ENCODE data around the gene KANSL1.
A peak's percentile ranks its signal among the peaks of the same experiment; 100 is the strongest.
"Not testable (repeated sequence)": the region's sequence is repeated elsewhere in the genome, so short reads cannot be mapped to it uniquely, and the experiment has no call there.

Gene KANSL1

GRCh38 chr17:46033392-46033791, 159.8 kb downstream of the KANSL1 start:
- DNase-seq, result no peak

DNA sequence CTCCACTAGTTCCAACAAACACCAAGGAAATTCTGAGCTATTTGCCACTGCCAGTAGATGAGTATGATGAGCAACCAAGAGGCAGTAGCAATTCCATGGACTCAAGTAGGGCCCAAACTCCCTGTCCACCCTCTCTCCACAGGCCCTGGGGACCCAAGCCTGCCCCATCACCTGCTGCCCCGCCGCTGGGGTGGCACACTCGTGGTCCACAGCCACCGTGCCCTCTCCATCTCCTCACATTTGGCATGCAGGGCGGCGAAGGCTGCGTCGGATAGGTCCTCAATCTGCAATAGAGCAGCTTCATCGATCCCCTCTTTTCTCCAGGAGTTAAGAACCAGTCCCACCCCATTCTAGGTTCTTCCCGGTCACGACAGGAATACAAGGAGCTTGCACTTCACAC, 160.3 kb downstream of the KANSL1 start:
- no peak for DNase-seq

DNA sequence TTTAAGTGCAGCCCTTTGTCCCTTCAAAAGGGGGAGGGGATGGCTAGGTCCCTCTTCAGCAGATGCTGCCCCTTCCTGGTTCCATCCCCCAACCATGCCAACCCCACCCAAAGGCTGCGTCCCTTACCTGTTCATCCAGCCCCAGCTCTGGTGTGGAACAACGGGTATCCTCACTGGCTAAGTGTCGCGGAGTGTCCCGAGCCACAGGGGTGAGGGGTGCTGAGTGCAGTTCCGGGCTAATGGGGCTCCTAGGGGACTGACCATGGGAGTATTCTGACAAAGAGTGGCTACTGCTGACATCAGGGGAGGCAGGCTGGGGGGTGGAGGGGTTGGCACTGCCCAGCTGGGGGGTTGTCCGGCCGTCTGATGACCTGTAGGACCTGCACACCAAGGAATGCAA, 161.3 kb downstream of the KANSL1 start:
- DNase-seq, result no peak

DNA sequence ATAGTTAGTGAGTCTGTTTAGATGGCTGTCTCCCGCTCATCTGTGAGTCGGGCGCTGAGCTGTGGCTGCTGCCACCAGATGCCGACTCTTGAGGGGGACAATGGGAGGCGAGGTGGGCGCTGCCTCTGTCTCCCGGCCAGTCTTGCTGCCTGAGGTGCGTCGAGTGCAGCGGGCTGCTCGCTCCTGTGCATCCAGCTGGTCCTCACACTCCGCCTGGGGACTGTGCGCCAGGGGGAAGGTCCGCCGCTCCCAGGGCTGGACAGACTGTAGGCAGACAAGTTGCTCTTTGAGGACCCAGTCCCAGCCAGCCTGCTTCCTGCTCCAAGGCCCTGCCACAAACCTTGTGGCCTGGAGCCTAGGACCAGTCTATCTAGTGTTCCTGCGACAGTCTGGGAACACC, 161.8 kb downstream of the KANSL1 start:
- DNase-seq, result no peak

GRCh38 chr17:46030752-46031151, 162.5 kb downstream of the KANSL1 start:
- no peak for DNase-seq

GRCh38 chr17:46029627-46030026, 163.6 kb downstream of the KANSL1 start:
- no peak for DNase-seq

DNA sequence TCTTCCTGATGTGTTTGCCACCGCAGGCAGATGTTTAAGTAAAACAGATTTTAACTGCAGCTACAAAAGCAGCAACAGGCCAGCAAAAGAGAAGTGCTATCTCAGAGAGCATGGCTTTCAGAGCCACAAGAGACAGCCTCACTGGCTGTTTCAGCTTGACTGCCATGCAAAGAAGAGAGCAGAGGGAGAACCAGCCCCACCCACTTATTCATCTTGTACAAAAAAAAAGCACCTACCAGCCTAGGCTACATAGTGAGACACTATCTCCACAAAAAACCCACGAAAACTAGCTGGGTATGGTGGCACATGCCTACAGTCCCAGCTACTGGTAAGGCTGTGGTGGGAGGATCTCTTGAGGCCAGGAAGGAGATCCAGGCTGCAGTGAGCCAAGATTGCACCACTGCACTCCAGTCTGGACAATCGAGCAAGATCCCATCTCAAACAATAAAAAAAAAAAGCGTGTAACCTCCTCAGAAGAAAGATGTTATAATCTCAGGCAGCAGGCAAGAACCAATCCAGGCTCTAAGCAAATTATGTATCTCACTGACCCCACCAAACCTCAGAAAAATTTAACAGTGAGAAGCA, 164.2 kb downstream of the KANSL1 start:
- DNase-seq, result no peak

GRCh38 chr17:46028374-46028773, 164.9 kb downstream of the KANSL1 start:
- no peak for DNase-seq

DNA sequence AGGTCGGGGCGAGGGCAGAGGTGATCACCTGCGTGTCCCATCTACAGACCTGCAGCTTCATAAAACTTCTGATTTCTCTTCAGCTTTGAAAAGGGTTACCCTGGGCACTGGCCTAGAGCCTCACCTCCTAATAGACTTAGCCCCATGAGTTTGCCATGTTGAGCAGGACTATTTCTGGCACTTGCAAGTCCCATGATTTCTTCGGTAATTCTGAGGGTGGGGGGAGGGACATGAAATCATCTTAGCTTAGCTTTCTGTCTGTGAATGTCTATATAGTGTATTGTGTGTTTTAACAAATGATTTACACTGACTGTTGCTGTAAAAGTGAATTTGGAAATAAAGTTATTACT, 165.3 kb downstream of the KANSL1 start:
- no peak for DNase-seq

DNA sequence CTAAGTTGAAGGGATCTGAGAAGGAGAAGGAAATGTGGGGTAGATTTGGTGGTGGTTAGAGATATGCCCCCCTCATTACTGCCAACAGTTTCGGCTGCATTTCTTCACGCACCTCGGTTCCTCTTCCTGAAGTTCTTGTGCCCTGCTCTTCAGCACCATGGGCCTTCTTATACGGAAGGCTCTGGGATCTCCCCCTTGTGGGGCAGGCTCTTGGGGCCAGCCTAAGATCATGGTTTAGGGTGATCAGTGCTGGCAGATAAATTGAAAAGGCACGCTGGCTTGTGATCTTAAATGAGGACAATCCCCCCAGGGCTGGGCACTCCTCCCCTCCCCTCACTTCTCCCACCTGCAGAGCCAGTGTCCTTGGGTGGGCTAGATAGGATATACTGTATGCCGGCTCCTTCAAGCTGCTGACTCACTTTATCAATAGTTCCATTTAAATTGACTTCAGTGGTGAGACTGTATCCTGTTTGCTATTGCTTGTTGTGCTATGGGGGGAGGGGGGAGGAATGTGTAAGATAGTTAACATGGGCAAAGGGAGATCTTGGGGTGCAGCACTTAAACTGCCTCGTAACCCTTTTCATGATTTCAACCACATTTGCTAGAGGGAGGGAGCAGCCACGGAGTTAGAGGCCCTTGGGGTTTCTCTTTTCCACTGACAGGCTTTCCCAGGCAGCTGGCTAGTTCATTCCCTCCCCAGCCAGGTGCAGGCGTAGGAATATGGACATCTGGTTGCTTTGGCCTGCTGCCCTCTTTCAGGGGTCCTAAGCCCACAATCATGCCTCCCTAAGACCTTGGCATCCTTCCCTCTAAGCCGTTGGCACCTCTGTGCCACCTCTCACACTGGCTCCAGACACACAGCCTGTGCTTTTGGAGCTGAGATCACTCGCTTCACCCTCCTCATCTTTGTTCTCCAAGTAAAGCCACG, 165.9 kb downstream of the KANSL1 start:
- no peak for DNase-seq

DNA sequence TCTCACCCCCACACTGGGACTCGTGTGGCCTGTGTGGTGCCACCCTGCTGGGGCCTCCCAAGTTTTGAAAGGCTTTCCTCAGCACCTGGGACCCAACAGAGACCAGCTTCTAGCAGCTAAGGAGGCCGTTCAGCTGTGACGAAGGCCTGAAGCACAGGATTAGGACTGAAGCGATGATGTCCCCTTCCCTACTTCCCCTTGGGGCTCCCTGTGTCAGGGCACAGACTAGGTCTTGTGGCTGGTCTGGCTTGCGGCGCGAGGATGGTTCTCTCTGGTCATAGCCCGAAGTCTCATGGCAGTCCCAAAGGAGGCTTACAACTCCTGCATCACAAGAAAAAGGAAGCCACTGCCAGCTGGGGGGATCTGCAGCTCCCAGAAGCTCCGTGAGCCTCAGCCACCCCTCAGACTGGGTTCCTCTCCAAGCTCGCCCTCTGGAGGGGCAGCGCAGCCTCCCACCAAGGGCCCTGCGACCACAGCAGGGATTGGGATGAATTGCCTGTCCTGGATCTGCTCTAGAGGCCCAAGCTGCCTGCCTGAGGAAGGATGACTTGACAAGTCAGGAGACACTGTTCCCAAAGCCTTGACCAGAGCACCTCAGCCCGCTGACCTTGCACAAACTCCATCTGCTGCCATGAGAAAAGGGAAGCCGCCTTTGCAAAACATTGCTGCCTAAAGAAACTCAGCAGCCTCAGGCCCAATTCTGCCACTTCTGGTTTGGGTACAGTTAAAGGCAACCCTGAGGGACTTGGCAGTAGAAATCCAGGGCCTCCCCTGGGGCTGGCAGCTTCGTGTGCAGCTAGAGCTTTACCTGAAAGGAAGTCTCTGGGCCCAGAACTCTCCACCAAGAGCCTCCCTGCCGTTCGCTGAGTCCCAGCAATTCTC, 166.8 kb downstream of the KANSL1 start:
- no peak for DNase-seq

- no peak for DNase-seq
Measured at GRCh38 chr17:46025510-46026165, 167.6 kb downstream of the KANSL1 start.

DNA sequence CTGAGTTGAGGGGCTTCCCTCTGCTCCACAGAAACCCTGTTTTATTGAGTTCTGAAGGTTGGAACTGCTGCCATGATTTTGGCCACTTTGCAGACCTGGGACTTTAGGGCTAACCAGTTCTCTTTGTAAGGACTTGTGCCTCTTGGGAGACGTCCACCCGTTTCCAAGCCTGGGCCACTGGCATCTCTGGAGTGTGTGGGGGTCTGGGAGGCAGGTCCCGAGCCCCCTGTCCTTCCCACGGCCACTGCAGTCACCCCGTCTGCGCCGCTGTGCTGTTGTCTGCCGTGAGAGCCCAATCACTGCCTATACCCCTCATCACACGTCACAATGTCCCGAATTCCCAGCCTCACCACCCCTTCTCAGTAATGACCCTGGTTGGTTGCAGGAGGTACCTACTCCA, 168.2 kb downstream of the KANSL1 start:
- DNase-seq, result no peak

DNA sequence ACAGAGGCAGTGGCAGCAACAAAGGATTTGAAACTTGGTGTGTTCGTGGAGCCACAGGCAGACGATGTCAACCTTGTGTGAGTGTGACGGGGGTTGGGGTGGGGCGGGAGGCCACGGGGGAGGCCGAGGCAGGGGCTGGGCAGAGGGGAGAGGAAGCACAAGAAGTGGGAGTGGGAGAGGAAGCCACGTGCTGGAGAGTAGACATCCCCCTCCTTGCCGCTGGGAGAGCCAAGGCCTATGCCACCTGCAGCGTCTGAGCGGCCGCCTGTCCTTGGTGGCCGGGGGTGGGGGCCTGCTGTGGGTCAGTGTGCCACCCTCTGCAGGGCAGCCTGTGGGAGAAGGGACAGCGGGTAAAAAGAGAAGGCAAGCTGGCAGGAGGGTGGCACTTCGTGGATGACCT, 168.6 kb downstream of the KANSL1 start:
- DNase-seq, result no peak

- peak in 1 of 2 experiments; percentile 10 for DNase-seq
Measured at GRCh38 chr17:46023783-46024388, 169.3 kb downstream of the KANSL1 start.

DNA sequence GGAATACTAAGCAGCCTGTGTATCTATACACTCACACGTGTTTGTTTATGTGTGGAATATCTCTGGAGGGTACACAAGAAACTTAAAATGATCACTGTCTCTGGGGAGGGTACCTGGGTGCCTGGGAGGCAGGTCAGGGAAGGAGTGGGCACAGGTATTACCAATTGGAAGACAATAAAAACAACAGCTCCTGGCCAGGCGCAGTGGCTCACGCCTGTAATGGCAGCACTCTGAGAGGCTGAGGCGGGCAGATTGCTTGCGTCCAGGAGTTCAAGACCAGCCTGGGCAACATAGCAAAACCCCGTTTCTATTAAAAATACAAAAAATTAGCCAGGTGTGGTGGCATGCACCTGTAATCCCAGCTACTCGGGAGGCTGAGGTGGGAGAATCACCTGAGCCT, 169.9 kb downstream of the KANSL1 start:
- not testable (repeated sequence) for DNase-seq

DNA sequence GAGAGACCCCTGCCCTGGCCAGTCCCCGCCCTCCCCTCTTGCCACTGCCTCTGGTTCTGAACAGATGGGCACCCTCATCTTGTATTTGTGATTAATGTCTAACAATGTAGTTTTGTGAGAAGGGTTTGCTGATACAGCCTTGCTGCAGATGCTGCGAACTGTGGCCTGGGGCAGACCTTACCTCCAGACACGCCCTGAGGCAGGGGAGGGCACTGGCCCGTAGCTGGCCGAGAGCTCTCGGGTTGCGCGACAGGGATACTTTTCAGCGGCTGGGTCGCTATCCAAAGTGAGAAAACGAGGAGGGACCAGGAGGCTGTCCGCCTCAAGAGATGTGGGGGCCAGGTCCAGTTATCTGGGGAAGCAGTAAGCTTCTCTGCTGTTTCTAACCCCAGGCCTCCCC, 172.2 kb downstream of the KANSL1 start:
- no peak for DNase-seq

GRCh38 chr17:46020023-46020761, 173.0 kb downstream of the KANSL1 start:
- DNase-seq, result no peak

DNA sequence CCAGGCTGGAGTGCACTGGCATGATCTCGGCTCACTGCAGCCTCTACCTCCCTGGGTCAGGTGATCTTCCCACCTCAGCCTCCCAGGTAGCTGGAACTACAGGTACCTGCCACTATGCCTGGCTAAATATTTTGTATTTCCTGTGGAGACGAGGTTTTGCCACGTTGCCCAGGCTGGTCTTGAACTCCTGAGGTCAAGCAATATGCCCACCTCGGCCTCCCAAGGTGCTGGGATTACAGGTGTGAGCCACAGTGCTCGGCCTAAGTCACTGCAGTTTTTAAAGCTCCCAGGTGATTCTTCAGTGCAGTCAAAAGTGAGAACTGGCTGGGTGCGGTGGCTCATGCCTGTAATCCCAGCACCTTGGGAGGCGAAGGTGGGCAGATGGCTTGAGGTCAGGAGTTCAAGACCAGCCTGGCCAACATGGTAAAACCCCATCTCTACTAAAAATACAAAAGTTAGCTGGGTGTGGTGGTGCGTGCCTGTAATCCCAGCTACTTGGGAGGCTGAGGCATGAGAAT, 173.8 kb downstream of the KANSL1 start:
- DNase-seq, result not testable (repeated sequence)

DNA sequence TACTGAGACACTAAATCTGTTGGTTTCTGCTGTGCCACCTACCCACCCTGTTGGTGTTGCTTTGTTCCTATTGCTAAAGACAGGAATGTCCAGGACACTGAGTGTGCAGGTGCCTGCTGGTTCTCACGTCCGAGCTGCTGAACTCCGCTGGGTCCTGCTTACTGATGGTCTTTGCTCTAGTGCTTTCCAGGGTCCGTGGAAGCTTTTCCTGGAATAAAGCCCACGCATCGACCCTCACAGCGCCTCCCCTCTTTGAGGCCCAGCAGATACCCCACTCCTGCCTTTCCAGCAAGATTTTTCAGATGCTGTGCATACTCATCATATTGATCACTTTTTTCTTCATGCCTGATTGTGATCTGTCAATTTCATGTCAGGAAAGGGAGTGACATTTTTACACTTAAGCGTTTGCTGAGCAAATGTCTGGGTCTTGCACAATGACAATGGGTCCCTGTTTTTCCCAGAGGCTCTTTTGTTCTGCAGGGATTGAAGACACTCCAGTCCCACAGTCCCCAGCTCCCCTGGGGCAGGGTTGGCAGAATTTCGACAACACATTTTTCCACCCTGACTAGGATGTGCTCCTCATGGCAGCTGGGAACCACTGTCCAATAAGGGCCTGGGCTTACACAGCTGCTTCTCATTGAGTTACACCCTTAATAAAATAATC, 179.6 kb downstream of the KANSL1 start:
- no peak for DNase-seq

- no peak for DNase-seq
Measured at GRCh38 chr17:46013127-46013501, 180.1 kb downstream of the KANSL1 start.

All from cerebellar nuclear complex (tissue), 1 donor.